CD4-positive, alpha-beta T cell treated with Interleukin-2 at 100 ng/mL for 4 hours (primary cell): ENCODE data around the gene LIMS1.
"Not testable (repeated sequence)": the region's sequence is repeated elsewhere in the genome, so short reads cannot be mapped to it uniquely, and the experiment has no call there.

ENCODE experiments used
- DNase-seq: peaks from one replicate; pipeline ENCODE4 v3.0.0-alpha.2; 2020; ENCODE audit warnings: low spot score

The LIMS1 gene

DNA sequence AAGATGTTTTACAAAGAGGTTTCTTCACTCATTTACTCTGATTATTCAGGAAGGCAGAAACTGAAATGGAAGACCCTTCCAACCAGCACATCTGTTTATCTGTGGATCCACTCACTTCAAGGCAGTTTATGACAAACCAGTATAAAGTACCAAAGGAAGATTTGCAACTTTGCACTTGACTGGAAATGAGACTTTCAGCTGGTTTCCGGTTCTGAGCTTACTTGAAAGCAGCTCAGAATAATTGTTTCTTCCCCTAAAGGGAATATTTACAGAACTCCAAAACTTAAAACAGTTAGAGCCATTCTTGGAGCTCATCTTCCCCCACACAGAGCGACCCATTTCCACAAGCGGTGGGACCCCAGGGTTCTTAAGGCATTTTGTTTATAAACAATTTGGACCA, 129.8 kb downstream of the LIMS1 start:
- DNase-seq = not testable (repeated sequence)

DNA sequence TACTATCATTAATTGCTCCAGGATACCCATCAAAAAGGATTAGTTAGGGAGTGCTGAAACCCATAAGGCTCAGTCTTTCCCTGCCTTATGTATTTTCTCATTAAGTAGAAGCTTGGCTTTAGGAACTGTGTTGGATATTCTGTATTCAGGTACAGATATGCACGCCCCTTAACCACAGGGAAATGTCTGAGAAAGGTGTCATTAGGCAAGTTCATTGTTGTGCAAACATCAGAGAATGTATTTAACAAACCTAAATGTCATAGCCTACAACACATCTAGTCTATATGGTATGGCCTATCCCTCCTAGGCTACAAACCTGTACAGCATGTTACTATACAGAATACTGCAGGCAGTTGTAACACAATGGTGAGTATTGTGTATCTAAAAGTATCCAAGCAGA, 130.7 kb downstream of the LIMS1 start:
- DNase-seq = not testable (repeated sequence)

DNA sequence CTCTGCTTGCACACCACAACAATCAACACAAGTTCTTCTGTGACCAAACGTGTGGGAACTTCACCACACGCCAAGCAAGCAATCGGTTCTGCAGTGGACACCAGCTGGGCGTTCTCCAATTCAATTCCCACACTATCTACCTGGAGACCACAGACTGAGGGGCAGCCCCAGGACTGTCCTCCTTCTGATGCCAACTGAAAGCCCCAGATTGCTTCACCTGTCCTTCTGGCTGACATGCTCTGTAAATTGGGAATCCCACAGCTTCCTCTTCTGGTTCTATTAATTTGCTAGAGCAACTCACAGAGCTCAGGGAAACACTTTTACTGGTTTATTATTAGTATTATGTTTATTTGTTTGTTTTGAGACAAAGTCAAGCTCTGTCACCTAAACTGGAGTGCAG, 131.7 kb downstream of the LIMS1 start:
- DNase-seq = not testable (repeated sequence)

DNA sequence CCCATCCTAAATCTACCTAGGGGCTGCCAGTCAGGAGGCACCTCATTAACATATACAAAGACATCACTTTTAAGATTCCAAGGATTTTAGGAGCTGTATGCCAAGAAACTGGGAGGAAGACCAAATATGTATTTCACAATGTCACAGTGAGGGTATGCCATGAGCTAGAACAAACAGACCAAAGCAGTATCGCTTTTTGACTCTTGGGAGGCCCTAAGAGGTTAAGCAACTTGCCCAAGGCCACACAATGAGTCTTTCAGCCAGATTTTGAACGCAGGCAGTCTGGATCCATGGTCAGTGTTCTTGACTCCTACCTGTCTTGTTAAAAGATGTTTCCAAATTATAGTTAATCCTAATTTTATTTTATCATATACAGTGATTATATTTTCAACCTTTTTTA, 132.9 kb downstream of the LIMS1 start:
- DNase-seq = not testable (repeated sequence)

DNA sequence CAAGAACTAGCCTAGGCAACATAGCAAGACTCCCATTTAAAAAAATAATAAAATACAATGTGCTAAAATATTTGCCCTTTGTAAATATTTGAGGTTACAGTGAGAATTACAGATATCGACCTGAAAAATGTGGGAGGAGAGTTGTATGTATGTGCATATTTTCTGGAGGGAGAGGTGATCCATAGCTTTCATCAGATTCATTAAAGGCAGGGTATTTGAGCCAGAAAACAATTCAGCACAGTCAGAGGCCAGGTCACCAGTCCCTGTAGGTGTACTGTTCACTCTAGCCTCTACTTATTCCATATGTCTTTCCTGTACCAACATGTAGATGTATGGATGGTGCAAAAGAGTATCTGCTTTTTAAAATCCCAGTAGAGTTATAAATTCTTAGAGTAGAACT, 136.0 kb downstream of the LIMS1 start:
- DNase-seq = not testable (repeated sequence)

DNA sequence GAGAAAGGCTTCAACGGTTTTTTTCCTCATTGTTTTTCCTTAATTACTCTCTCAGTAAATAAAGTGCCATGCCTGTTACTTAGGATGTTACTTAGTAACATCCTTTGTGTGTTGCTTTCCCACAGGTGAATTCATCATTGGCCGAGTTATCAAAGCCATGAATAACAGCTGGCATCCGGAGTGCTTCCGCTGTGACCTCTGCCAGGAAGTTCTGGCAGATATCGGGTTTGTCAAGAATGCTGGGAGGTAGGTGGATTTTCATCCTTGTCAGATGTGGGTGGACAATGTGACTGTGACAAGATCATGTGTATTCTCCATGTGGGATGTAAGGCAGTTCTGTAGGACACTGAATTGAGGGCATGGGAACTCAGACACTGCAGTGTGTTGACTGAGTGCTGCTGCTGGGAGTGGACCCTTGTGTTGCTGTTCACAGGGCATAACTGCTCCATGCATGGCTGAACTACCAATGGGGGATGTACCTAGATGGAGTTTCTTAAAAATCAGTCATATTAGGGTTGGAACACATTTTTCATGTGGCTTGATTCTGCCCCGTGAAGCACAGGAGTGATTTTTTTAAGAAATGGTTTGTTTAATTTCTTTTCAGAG, 138.0 kb downstream of the LIMS1 start:
- not testable (repeated sequence) for DNase-seq

DNA sequence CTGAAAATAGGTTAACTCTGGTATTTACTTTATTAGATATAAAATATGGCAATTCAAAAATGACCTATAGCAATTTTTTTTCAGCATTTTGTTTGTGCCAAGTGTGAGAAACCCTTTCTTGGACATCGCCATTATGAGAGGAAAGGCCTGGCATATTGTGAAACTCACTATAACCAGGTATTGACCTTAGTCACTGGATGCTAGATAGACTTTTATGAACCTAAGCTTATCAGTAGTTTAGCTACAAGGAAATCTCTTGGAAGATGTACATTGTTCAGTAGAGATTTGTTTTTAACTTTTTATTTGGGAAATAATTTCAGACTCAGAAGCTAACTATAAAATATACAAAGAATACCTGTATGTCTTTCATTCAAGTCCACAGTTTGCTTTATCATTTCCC, 142.3 kb downstream of the LIMS1 start:
- not testable (repeated sequence) for DNase-seq

DNA sequence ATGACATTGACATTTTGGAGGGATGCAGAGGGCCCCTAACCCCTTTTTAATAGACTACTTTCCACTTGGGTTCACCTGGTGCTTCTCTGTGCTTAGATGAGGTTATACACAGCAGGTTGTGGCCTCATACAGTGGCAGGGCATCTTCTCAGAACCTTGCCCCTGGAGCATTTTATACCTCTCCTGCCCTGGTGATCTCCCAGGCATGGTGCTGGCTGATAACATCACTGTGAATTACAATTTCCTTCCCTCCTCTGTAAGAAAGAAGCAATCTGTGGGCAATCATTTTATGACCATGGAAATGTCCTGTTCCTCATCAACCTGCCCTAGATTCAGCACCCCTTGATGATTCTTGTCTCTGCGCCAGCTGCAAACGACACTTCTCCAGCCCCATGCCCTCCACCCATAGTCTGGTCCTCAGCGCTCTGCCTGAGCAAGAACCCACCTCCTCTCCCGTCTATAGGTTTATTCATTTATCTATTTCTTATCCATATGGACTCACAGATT, 143.0 kb downstream of the LIMS1 start:
- not testable (repeated sequence) for DNase-seq

DNA sequence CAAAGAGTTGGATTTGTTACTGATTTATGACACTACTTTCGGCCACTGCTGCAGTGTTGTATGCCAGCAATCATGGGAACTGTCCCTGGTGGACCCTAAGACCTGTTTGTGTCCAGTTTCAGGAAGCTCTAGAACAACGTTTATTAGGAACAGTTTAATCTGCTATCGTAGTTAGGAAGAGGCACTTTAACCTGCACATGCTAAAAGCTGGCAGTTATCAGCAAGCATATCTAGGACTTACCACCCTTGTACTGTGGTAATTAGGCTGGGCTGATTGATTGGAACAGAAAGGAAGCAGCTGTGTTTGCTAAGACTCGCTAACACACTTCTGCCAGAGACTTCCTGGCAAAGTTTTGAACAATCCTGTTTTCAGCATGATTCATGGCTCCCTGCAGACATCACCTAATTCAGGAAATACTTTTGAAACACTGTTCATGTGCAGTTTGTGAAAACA, 144.0 kb downstream of the LIMS1 start:
- not testable (repeated sequence) for DNase-seq

DNA sequence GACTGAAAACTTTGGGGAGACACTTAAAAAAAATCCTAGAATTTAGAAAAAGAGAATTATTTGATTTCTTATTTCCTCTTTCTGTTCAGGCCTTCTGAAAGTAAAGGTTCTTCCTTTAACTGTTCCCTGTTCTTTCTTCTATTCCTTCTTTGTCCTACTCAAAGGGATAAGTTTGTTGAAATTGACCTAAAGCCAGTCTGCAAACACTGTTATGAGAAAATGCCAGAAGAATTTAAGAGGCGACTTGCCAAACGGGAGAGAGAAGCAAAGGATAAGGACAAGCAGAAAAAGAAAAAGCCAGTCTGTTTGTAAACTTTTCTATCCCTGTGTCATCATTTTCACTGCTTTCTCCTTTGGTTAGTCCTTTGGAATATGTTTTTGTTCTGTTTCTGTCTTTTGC, 146.5 kb downstream of the LIMS1 start:
- not testable (repeated sequence) for DNase-seq

DNA sequence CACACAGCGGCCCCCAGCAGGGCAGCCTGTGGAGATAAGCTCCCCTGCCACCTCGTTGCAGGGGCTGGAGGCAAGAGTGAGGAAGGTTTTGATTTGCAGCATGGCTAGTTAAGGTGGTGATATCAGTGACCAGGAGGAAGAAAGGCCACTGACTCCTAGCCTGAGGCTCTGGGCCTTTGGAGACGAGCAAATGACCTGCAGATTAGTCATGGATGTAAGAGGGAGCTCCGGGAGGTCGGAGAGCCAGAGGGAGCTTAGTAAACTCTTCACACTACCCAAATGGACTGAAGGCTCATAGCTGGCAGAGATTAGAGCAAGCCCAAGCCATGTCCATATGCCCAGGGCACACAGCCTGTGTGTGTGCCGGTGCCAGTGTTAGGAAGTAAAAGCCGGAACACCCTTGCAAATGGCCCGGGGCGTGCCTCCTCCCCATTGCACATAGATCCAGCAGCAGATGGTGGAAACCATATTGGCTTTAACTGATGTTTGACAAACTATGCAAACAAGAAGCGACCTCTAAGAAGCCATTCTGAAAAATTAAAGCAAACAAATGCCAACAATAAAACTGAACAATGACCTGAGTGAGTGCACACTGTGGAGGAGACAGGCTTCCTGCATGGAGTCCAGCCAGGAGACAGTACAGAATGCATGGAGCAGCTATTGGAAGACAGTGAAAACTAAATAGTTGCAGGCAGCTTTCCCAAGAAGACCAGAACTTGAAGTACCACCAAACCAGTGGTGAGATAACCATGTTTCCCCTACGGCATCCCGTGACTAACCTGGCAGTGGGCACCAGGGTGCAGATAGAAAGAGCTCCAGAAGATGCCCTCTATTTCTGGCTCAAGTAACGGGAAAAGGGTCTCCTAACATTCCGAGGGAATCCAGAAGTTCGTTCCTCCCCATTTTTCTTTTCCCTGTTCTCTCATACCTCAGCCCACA, 154.8 kb downstream of the LIMS1 start:
- not testable (repeated sequence) for DNase-seq

DNA sequence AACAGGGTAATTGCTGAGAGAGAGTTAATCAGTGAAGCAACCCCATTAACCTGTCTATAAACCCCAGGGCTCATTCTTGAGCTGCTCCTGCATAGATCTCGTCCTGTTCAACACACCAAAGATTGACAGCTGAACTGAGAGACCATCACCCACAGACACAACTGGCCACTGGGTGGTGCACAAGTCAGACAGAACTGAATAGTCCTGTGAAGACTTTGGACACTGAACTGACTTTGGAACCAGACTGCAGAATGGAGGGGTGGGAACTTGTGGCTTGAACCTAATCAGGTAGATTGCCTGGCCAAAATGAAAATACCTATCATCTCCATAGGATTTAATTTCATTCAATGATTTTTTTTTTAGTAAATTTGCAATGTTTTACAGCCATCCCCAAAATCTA, 155.7 kb downstream of the LIMS1 start:
- not testable (repeated sequence) for DNase-seq

DNA sequence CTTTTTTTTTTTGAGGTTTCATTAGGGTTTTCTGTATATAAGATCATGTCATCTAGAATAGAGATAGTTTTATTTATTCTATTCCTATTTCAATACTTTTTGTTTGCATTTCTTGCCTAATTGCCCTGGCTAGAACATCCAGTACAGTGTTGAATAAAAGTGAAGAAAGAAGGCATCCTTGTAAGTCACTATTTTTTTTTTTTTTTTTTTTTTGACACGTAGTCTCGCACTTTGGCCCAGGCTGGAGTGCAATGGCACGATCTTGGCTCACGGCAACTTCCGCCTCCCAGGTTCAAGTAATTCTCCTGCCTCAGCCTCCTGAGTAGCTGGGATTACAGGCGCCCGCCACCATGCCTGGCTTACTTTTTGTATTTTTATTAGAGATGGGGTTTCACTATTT, 157.2 kb downstream of the LIMS1 start:
- DNase-seq = no peak

DNA sequence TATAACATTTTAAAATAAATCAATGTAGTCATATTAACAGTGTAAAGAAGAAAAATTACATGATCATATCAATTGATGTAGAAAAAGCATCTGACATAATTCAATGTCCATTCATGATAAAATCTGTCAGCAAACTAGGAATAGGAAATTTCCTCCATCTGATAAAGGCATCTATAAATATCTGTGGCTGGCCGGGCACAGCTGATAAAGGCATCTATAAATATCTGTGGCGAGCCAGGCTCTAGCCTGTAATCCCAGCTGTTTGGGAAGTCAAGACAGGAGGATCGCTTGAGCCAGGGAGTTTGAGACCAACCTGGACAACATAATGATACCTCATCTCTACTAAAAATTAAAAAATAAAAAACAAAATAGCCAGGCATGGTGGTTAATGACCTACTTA, 166.9 kb downstream of the LIMS1 start:
- no peak for DNase-seq

DNA sequence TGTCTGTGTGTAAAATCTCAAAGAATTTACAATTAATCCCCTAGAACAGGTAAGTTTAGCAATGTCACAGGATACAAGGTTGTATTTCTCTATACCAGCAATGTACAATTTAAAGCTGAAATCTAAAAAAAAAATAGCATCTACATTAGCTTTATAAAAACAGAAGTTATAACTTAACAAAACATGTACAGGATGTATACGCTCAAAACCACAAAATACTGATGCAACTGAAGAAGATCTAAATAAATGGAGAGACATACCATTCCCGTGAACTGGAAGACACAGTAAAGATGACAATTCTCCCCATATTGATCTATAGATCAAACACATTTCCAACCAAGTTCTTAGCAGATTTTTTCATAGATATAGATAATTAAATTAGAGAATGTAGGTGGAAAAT, 167.5 kb downstream of the LIMS1 start:
- no peak for DNase-seq

DNA sequence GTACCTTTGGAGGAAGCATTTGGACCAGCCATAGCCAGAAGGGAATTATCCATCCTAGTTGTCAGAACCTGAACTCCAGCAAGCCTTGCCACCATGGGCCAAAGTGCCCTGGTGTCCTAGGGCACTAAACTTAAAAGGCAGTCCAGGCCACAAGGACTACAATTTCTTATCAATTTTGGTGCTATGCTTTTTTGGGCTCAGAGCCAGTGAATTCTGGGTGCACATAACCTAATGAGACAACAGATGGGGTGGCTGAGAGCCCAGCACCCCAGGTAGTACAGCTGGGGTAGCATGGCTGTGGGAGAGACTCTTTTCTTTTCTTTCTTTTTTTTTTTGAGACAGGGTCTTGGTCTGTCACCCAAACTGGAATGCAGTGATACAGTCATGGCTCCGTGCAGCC, 170.6 kb downstream of the LIMS1 start:
- no peak for DNase-seq

DNA sequence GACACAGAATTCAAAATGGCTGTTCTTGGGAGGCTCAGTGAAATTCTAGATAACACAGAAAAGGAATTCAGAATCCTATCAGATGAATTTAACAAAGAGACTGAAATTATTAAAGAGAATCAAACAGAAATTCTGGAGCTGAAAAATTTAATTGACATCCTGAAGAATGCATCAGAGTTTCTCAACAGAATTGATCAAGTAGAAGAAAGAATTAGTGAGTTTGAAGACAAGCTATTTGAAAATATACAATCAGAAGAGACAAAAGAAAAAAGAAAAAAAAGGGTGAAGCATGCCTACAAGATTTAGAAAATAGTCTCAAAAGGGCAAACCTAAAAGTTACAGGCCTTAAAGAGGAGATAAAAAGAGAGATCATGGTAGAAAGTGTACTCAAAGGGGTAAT, 173.0 kb downstream of the LIMS1 start:
- no peak for DNase-seq

DNA sequence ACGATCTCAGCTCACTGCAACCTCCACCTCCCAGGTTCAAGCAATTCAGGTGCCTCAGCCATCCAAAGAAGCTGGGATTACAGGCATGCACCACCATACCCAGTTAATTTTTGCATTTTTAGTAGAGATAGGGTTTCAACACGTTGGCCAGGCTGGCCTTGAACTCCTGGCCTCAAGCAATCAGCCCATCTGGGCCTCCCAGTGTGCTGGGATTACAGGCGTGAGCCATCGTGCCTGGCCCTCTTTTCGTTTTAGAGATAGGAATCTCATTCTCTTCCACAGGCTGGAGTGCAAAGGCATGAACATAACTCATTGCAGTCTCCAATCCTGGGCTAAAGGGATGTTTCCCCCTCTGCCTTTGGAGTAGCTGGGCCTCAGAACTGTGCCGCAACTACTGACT, 182.7 kb downstream of the LIMS1 start:
- DNase-seq = not testable (repeated sequence)

DNA sequence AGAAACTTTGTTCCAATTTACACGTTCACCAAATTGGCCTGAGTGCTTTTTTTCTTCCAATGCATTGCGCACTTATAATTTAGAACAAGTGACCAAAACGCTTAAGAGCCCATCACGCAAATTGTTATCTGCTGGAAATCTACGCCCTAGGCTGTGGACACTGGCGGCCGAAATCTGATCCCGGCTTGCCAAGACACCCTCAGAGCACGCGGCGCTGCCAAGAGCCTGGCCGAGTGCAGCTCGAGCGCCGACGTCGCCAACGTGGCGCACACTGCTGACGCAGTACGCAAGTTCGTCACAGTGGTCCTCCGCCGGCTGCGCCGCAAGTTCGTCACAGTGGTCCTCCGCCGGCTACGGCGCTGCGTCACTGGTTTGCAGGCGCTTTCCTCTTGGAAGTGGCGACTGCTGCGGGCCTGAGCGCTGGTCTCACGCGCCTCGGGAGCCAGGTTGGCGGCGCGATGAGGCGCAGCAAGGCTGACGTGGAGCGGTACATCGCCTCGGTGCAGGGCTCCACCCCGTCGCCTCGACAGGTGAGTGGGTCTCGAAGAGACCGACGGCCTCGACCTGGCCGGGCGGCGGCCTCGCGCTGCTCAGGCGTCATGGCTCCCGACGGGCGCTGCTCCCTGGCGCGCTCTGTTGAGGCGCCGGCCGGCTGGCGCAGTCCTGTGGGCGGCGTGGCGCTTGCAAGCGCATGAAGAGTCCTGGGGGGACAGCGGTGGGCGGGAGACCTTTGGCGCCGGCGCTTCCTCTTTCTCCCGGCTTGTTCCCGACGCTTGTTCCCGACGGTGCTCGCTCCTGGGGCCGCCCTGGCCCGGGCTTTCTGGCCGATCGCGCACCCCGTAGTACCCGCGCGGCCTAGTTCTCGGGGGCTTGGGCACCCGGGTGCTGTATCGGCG, 185.1 kb downstream of the LIMS1 start, which contains the start of gene RANBP2:
Gene RANBP2, plus strand, starts transcription at position 334 of the 896 bp plus-strand sequence. Its CDS starts 125 bp downstream, at position 459.
- DNase-seq = peak; percentile 93

DNA sequence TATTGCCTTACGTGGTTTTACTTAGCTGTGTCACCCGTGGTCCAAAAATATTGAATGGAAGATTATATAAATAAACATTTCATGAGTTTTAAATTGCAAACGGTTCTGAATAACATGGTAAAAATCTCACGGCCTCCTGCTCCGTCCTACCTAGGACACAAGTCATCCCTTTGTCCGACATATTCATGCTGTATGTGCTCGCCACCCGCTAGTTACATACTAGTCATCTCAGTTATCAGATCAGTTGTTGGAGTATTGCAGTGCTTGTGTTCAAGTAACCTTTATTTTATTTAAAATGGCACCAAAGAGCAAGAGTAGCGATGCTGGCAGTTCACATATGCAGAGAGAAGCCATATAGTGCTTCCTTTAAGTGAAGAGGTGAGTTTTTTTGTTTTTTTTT, 191.8 kb downstream of the LIMS1 start:
- DNase-seq = not testable (repeated sequence)

DNA sequence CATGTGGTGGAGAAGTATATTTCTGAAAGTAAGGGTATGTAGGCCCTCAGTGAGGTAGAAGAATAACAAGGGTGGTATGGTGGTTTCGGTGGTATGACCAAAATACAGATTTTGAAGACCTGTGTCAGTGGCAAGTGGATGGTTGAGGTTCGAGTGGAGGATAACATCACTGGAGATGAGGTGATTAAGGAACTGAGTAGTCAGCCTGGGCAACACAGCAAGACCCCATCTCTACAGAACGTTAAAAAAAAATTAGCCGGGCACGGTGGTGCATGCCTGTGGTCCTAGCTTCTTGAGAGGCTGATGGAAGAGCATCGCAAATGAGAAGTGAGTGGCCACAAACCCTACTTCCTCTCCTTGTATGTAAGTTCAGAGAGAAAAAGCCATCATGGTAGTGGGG, 200.4 kb downstream of the LIMS1 start:
- DNase-seq = not testable (repeated sequence)
